ENCODE measurements around the gene CCDC92.

DNA sequence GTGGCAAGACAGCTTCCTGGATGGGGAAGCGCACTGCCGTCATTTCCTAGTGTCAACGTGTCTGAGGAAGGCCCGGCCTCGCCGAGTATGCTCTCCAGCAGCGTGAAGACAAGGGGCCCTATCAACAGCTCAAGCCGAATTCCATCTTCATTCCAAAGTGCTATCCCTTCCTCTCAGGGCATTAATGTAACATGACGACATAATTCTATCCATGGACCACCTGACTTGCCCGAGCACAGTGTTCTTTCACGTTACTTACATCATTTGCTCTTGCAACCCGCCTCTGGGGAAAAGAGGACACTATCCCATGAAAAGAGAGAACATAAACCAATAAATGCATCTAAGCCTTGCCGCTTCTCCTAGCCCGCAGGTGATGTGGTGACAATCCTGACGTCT lies 22.9 kb downstream of the CCDC92 start:
- TF ChIP-seq, protein P1, sequence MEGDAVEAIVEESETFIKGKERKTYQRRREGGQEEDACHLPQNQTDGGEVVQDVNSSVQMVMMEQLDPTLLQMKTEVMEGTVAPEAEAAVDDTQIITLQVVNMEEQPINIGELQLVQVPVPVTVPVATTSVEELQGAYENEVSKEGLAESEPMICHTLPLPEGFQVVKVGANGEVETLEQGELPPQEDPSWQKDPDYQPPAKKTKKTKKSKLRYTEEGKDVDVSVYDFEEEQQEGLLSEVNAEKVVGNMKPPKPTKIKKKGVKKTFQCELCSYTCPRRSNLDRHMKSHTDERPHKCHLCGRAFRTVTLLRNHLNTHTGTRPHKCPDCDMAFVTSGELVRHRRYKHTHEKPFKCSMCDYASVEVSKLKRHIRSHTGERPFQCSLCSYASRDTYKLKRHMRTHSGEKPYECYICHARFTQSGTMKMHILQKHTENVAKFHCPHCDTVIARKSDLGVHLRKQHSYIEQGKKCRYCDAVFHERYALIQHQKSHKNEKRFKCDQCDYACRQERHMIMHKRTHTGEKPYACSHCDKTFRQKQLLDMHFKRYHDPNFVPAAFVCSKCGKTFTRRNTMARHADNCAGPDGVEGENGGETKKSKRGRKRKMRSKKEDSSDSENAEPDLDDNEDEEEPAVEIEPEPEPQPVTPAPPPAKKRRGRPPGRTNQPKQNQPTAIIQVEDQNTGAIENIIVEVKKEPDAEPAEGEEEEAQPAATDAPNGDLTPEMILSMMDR (IDR thresholded peaks at IDR 0.05) = no peak
- TF ChIP-seq POLR2A (IDR thresholded peaks at IDR 0.05) = no peak

All from testis (tissue), 2 donors.